GM21528 (cell line): ENCODE results near the gene OSBPL6.

ENCODE experiments used
- ATAC-seq: cut with Tn5 transposase; IDR thresholded peaks from one replicate; pipeline ENCODE4 v1.9.1; 2021; ENCODE audit warnings: mild to moderate bottlenecking, moderate library complexity; ENCODE audit not compliant: unreplicated experiment, low FRiP score

The OSBPL6 gene

GRCh38 chr2:178233428-178233827 lies 39.1 kb downstream of the OSBPL6 start:
- no peak for ATAC-seq

GRCh38 chr2:178234648-178235047 lies 40.3 kb downstream of the OSBPL6 start:
- no peak for ATAC-seq

GRCh38 chr2:178237488-178238153 lies 43.3 kb downstream of the OSBPL6 start:
- ATAC-seq, result no peak

- no peak for ATAC-seq
Observed at GRCh38 chr2:178238154-178238521, 43.8 kb downstream of the OSBPL6 start.

DNA sequence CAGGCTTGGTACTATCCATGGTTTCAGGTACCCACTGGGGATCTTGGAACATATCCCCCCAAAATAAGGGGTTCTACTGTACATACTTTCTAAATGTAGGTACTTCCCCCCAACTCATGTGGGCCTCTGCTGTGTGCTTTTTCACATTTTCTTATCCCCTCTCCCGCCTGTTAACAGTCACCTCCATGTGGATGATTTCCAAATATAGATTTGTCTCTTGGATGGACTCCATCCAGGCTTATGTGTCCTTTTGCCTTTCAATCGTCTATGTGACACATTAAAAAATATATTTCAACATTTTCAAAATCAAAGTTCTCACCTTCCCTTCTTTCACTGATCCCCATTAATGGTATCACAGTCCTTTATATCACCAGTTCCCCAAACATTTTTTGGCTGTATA lies 44.4 kb downstream of the OSBPL6 start:
- no peak for ATAC-seq

DNA sequence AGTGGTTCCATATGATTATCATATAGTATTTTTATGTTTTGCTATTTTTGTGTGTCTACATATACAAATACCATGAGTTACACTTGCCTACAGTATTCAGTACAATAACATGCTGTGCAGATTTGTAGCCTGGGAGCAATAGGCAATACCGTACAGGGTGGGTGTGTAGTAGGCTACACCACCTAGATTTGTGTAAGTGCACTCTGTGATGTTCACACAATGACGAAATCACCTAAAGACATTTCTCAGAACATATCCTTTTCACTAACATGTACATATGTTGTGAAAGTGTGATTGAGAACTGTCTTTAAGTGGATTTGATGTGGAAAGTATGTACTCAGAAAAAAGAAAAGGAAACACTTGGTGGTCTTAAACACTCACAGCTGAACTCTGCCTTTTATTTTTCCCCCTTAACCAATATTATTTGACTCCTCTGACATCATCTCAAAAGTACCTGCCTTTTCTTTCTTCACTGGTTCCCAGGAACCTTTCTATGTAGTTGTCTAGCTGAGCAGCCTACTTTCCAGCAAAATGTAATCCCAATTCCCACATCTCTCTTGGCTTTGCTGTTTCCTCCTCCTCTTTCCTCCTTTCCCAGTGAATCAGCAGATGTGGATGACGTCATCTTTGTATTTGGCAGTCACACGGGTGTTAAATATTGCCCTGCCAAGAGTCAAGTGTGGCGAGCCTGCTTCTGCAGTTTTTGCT lies 47.7 kb downstream of the OSBPL6 start:
- ATAC-seq, result no peak

DNA sequence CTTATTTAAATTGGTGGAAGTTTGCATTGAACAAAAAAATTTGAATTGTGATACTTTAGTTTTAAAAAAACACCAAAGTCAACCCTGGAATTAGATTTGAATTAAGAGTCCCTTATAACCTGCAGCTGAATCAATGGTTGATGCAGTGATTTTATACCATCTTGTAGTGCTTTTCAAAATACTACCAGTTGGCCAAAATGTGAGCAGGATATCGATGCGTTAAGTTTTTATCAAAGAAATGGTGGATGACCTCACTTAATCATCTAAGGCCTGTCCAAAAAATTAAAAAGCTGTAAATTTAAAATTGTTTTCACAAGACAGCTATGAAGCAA lies 48.2 kb downstream of the OSBPL6 start:
- no peak for ATAC-seq

DNA sequence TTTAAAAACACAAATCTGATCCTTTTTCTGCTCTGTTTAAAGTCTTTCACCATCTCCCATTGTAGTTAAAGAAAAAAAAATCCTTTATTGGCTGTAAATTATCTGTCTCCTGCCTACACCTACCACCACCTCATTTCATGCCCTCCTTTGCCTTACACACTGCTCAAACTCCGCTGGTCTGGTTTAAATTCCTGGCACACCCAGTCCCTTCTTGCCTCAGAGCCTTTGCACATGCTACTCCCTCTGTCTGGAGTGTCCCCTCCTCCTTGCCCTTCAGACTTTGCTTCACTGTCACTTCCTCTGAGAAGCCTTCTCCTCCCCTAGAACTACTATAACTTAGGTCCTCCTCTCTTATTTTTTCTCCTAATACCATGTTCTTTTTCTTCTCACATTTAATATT lies 49.6 kb downstream of the OSBPL6 start:
- ATAC-seq, result no peak

DNA sequence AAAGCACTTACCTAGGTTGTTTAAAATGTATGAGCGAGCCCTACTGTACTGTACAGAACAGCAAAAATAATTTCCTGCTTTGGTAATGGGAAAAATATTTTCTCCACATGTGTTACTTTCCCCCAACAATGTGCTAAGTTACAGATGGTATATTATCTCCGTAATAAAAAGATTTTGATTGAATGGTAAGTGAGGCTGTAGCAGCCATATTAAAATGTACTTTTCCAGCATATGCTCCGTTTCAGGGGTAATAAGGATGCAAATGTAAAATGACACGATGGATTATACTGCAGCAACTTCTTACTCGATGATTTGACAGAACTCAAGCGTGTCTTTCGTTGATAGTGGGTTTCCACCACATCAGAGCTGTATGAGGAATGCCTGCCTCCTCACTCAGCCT lies 50.5 kb downstream of the OSBPL6 start:
- ATAC-seq, result no peak

DNA sequence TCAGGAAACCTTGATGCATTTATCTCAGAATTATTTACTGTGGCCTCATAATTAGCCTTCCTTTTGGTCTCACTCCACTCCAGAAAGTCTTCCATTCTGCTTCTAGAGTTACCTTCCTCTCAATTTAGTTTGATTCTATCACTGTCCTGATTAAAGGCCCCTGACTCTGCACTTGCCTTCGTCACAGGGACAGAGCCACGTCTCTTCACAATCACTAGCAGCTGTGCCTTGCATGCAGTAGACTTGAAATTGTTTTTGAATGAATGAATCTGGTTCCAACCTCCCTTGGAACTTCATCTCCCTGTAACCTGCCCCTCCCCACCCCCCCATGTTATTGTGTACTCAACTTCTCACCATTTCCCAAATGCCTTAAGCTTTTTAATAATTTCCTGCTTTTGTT lies 52.4 kb downstream of the OSBPL6 start:
- no peak for ATAC-seq

DNA sequence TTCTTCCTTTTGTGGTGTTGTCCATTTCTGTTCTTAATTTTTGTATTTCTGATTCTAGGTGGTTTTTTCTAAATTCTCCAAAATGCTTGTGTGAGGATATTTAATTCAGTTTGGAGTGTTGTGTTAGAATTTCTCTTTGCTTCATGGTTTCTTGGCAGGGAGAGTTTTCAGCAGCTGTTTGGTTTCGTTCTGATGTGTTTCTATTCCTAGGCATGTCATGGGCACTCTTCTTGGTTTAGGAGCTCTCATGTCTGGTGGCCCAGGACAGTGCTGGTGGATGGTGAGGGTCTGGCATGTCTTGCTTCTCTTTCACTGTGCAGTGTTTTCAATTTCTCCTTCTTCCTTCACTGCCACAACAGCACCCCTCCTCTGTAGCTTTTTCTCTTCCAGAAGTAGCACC lies 52.9 kb downstream of the OSBPL6 start:
- ATAC-seq, result no peak

- ATAC-seq, result no peak
Observed at GRCh38 chr2:178250429-178250828, 56.1 kb downstream of the OSBPL6 start.

DNA sequence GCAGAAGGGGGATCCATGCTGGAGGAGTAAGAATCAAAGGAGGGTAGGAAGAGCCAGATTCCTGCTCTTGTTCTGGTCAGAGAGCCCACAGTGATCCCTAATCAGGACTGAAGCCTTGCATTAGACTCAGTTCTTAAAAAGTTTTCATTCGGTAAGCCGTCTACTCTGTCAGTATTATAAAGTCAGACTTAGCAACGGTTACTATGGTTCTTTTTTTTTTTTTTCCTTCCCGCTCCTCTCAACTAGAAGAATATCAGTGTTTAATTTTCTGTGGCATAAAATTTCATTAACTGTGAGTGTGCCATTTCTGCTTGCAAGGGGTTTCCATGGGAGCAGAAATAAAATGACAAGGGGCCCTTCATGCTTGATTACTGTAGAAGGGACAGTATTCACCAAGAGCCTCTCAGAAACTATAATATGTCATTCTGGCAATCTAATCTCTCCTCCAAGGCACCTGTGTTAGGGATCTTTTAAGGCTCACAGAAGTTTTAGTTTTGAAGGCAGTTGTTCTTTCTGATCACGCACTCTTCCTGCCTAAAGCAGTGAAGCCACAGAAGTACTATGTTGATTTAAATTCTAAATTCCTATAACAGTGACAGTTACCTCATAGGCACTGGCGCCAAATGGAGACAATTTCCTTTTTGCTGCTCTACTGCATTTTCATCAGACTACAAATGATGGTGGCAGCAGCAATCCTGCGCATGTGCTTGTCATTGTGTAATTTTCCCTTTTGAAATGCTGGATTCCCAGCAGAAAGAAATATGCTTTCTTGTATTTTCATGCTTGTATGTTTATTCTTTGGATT lies 57.0 kb downstream of the OSBPL6 start:
- no peak for ATAC-seq

DNA sequence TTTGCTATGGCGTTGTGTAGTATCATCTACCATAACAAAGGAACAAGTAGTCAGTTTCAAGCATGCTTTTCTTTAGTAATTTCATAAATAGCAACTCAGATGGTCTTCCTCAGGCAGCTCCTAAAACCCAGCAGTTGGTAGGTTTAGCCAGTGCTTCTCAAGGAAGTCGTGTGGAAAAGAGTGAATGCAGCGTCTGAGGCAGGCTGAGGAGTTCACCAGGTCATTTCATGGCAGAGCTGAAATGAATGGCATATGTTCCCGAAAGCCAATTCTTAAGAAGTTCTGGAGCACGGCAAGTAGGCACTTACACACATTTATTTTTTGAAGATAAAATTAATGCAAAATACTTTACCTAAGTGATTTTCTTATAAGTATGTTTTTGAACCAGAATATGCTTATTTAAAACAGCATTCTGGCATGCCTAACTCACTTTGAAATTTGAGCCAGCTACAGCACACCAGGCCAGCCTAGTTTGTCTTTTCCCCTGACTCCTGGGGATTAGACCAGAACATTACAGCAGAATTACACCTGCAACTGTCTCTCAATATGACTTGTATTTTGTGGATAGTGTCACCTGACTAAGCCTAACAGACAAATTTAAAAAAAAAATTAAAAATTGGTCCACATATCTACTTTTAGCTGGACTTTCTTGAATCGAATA lies 62.2 kb downstream of the OSBPL6 start:
- ATAC-seq, result no peak

DNA sequence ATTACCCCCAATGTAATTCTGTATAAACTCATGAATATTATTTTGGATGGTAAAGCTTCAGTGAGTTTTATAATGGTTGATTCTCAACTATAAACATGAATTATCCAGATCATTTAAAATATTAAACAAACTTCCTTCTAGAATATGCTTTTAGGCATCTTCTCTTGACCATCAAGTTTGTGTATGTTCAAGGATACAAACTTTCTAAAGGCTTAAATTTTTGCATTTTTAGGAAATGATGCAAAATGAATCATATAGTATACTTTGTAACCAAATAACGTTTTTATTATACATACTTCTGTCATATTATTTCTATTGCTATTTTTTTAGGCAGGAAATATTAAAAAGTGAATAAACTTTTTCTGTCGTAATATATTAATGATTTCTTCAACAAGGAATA lies 62.8 kb downstream of the OSBPL6 start:
- ATAC-seq, result no peak

GRCh38 chr2:178258916-178259315 lies 64.6 kb downstream of the OSBPL6 start:
- no peak for ATAC-seq

DNA sequence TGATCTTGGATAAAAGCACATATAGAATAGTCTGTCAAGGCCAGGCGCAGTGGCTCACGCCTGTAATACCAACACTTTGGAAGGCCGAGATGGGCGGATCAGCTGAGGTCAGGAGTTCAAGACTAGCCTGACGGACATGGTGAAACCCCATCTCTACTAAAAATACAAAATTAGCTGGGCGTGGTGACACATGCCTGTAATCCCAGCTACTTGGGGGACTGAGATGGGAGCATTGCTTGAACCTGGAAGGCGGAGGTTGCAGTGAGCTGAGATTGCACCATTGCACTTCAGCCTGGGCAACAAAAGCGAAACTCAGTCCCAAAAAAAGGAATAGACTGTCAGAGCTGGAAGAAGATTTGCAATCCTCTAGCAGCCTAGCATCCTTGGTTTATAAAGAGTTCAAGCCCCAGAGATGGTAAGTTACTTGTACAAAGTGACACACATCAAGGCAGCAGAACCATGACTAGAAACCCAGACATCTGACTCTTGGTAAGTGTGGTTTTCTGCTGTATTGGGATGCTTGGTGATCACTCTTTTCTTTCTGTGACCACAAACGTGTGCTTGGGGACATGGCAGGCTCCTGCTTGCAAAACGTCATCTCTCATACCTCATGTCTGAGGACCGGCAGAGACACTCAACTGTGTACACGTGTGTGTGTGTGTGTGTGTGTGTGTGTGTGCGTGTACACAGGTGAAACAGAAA lies 69.0 kb downstream of the OSBPL6 start:
- ATAC-seq, result no peak

DNA sequence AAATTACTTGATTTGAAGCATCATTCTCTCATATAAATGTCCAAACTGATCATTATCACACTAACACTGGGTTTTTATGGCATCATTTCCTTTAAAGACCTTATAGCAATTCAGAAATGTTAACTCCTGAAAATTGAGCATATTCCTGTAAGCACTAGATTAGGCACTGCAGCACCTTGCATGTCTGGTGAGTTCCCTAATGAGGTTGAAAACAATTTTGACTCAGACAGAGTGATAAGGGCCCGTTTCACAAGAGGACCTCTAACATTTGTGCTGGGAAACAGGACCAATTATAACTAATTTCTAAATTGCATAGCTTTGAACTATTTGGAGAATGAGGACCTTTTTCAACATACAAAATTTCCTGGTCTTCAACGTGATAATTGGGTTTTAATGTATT lies 69.9 kb downstream of the OSBPL6 start:
- no peak for ATAC-seq

- ATAC-seq, result no peak
Observed at GRCh38 chr2:178265851-178266250, 71.5 kb downstream of the OSBPL6 start.

DNA sequence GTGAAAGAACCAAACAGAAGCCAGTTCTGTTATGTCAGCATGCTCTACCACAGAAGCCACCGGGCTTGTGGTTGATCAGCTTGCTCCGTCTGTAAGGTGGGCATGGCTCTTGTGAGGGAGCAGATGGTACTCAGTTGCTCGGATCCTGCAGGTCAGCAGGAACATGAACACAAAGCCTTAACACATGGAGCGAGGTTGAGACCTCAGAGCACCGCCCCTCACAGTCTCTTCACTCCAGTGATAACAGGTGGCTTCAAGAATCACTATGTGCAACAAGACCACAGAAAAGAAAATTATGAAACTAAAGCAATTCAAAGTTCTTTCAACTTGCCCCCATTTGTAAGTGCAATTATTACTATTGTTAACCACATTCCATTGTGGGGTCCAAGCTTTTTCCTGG lies 72.1 kb downstream of the OSBPL6 start:
- no peak for ATAC-seq

DNA sequence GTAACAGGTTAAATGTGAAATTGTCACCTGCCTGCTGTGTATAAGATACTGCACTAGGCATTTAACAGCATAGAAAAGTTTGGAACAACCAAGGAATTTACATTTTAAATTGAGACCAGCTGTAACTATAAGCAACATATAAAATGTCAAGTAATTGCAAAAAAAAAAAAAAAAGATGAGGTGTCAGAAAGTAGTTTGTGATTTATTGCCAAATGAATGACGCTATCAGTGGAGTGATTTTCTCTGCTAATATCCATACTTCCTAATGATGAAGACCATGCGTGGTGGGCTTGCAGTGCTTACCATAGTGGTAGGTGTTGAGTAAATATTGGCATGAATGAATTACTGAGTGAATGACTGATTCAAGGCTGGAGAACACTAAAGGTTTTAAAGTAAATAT lies 73.3 kb downstream of the OSBPL6 start:
- no peak for ATAC-seq
